NK-92 (cell line): Measurements from ENCODE around the gene CLIC3.
"Not testable (repeated sequence)": the region's sequence is repeated elsewhere in the genome, so short reads cannot be mapped to it uniquely, and the experiment has no call there.

ENCODE experiments used
- DNase-seq: peaks from one replicate; lab custom pipeline; 2025; ENCODE audit not compliant: unreplicated experiment; lab: John Stamatoyannopoulos, UW

CLIC3 gene

GRCh38 chr9:136996361-136997292, at the start of gene CLIC3:
TSS of gene CLIC3 (minus strand) at chr9:136996568. CDS start at chr9:136996543, 25 bp downstream.
- DNase-seq = no peak

DNA sequence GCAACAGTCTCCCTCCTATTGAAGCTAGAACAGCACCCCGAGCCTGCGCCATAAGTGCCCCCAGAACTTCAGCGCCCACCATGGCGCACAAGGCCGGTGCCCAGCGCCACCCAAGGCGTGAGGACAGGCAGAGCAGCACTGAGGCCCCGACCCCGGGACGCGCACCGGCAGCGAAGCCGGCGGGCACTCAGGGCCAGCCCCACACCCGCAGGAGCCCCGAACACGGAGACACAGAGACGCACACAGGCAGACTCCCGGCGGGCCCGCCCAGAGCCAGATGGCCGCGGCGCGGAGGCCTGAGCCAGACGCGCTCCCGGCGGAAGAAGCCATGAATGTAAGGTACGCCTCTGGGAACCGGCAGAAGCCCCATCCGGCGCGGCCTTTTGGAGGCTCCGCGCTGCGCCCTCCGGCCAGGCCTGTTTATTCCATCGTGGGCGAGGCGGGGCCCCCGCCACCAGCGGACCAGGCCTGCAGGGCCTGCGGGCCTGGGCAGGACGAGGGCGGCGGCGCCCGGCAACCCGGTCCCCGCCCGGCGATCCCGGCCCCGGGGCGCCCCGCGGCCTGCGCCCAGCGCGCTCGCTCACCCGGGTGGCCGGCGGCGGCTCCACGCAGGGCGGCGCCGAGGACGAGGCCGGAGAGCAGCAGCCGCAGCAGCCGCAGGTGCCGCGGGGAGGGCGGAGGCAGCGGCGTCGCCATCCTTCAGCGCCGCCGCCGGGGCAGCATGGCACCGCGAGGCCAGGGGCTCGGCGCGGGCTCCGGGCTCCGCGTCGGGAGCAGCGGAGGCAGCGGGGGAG, 49.1 kb upstream of the CLIC3 start:
- no peak for DNase-seq

DNA sequence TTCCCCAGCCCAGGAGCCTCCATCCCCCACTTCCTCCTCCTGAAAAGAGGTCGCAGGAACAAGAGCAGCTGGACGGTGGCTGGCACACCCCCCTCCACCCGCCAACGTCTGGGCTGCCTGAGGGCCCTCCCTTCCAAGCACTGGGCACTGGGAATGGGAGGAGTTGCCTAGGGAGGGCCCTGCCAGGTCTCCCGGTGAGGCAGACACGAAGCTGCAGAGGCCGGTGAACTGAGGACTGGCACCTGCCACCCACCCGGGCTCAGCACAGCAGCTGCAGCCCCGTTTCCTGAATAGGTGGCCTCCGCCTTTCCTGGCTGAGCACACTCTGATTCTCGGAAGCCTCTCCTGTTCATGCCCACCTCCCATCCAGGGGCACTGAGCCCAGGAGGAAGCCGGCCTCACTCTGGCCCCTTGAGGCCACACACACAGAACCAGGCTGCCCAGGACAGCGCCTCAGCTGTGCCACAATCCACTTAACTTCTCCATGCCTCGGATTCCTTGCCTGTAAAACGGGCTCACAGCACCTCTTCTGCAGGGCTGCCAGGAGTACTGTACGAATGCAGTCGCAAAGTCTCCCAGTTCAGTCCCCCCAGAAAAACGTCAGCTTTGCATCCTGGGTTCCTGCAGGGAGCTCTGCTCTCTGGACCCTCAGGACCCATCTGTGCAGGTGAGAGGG, 48.3 kb upstream of the CLIC3 start:
- DNase-seq = no peak

DNA sequence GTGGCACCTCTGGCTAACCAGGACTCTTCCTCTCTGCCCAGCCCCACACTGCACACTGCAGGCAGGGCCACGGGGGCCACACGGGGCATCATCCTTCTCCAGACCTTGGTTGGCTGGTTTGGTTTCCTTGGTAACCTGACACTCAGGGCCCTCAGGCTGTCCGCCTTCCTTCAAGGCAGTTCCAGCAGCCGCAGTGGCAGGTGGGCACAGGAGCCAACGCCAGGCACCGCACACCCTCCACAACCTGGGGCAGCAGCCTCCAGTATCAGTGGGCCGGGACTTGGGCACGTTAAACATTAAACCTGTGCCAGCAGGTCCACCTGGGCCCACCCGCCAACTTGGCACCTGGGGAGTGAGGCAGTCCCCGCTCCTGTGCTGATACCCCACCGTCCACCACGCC, 47.7 kb upstream of the CLIC3 start:
- no peak for DNase-seq

DNA sequence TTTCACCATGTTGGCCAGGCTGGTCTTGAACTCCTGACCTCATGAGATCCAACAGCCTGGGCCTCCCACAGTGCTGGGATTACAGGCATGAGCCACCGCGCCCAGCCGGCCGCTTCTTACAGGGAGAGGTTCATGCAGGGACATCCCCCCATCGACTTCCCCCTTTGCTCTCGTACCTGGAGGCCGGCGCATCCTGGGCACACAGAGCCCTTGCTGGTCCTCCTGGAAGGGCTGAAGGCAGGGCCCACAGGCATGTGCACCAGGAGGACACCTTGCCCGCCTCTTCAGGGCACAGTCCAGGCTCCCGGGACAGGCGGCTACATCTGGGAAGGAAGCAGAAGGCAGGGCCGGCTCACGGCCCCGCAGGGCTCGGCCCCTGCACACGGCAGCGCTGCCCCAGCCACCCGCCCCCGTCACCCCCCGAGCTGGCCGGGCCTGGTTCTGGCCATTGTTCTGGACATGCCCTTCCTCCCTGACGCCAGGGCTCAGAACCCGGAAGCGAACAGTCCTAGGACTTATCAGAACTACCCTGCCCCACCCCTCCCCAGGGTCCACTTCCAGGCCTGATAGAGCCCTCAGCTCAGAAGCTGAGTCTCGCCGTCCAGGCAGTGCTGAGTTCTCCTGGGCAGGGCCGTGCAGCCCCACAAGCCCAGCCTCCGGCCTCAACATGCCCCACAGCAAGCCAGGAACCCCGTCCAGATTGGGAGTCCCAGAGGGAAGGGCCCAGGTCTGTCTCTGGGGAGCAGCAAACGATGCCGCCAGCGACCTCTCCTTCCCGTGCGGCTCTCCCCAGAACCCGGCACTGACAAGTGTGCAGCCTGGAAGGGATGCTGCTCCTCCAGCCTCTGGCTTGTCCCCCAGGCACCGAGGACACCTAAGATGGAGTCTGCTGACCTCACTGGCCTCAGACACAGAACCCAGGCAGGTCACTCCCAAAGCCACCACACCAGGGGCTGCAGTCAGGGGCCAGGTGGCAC, 46.7 kb upstream of the CLIC3 start:
- no peak for DNase-seq

DNA sequence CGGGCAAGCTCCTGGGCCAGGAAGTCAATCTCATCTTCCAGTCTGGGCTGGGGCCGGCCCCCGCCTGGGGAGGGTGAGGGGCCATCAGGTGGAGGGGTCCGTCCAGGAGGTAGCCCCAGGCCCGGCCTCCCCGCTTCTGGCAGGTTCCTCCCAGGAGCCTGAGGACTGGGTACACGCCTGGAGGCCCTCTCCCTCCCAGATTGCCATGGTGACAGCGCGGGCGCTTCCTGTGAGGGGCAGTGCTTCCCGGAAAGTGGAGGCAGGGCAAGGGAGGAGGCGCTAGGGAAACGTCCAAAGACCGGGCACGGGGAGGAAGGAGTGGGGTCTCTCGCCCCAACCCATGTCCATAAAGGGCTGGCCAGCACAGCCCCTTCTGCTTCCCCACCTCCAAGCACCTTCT, 44.8 kb upstream of the CLIC3 start:
- DNase-seq = no peak

DNA sequence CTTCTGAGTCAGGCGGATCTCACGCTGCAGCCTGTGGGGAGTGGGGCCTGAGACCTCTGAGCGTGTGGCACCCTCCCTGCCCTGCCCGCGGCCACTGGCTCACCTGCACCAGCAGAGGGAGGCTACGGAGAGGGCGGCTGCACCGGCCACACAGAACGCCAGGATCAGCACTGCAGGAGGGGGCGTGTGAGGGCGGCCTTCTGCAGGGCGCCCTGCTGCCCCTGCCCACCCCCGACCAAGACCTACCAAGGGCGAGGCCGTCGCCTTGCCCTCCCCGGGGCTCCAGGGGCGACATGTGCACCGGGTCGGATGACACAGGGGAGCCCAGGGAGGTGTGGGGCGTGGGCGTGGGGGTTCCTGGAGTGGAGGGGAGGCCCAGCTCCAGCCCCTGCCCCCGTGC, 44.2 kb upstream of the CLIC3 start:
- no peak for DNase-seq

DNA sequence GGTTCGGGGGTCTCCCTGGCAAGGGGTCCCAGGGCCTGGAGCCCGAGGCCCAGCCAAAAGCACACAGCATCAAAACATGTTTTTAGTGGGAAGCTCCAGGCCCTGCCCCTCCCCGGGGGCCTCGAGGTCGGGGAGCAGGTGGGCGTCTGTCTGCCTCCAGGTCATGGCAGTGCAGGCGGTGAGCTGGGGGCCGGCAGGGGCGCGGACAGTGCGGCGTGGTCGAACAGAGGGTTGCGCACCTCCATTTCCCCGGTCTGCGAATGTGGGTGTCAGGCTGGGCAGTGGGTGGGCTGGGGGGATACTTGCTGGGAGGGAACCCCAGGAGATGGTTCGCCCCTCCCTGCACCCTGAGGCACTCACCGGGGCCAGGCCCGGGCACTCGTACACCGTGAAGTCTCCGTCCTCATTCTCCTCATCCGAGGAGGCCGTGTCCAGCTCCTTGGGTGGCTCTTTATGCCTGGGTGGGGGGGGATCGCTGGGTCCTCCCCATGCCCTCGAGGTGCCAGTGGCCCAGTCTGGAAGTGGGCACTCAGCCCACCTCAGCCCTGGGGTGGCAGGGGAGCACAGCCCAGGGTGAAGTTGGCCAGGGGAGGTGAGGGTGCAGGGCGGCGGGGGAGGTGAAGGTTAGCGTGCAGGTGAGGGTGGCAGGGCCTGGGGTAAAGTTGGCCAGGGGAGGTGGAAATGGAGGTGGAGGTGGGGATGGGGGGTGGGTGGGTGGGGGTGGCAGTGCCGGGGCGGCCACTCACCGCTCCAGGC, 43.4 kb upstream of the CLIC3 start:
- no peak for DNase-seq

- DNase-seq = no peak
Observed at GRCh38 chr9:137038916-137039315, 42.5 kb upstream of the CLIC3 start.

DNA sequence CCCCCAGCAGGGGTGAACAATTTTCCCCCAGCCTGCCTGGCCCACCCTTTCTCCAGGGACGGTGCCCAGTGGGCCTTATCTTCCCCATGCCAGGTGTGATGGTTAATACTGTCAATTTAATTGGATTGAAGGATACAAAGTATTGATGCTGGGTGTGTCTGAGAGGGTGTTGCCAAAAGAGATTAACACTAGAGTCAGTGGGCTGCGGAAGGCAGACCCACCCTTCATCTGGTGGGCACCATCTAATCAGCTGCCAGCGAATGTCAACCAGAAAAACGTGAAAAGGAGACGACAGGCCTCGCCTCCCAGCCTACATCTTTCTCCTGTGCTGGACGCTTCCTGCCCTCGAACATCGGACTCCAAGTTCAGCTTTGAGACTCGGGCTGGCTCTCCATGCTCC, 41.1 kb upstream of the CLIC3 start:
- DNase-seq = no peak

- no peak for DNase-seq
Observed at GRCh38 chr9:137037035-137037434, 40.7 kb upstream of the CLIC3 start.

- DNase-seq = no peak
Observed at GRCh38 chr9:137035937-137036336, 39.6 kb upstream of the CLIC3 start.

- no peak for DNase-seq
Observed at GRCh38 chr9:137035507-137035834, 39.1 kb upstream of the CLIC3 start.

DNA sequence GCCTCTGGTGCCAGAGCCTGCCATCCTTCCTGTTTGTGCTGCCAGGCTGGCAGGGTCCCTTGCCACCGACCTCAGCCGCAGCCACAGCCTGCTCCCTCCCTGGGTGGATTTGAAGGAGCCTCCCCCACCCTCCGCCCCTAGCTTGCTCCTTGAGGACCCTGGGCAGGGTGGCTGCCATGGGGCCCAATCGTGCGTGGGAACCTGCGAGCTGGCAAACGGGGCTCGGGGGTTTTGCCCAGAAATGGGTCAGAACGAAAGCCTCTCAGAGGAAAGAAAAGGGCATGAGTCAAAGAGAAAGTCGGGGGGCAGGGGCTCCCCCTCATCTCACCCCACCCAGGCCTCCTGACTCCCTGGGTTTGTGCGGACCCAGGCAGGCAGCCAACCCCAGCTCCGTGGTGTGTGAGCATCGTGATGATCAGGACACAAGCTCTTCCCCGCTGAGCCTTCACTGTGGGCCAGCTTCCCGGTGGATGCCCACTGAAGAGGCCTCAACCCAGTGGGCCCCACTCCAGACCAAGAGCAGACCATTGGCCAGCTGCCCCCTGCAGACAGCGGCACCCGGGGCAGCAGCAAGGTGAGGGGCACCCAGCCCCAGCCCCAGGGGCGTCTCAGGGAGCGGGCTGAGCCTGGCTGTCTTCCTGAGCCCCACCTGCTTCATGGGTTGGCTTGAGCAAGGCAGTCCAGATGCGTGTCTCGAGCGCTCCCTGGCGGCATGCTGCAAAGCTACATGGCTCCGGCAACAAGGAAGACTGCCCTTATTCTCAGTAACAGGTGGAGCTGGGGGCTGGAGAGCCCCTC, 38.5 kb upstream of the CLIC3 start:
- DNase-seq = no peak

DNA sequence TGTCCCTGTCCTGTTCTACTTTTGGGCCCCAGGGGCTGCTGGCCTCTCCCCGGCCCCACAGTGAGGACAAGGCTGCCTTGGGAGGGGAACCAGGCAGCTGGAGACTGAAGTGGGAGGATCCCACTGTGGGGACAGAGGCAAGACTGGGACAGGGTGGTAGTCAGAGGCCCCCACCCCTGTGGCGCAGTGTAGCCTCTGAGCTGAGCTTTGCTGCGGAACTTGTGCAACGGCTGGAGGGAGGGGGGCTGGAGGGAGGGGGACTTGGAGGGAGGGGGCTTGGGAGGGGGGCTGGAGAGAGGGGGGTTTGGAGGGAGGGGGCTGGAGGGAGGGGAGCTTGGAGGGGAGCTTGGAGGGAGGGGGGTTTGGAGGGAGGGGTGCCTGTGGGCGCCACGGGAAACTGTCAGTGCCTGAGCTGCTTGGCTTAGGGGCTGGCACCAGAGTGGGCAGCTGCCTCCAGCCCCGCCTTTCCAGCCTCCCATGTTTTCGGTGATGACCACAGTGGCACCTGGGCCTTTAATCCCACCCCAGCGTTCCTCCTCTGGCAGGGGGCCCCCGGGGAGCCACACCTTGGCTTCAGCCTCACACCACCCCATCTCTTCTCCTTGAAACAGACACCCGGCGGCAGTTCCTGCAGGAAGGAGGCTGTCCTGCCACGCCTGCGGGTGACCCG, 37.8 kb upstream of the CLIC3 start:
- DNase-seq = no peak

- not testable (repeated sequence) for DNase-seq
Observed at GRCh38 chr9:137033481-137033880, 37.1 kb upstream of the CLIC3 start.

- no peak for DNase-seq
Observed at GRCh38 chr9:137032858-137033257, 36.5 kb upstream of the CLIC3 start.

DNA sequence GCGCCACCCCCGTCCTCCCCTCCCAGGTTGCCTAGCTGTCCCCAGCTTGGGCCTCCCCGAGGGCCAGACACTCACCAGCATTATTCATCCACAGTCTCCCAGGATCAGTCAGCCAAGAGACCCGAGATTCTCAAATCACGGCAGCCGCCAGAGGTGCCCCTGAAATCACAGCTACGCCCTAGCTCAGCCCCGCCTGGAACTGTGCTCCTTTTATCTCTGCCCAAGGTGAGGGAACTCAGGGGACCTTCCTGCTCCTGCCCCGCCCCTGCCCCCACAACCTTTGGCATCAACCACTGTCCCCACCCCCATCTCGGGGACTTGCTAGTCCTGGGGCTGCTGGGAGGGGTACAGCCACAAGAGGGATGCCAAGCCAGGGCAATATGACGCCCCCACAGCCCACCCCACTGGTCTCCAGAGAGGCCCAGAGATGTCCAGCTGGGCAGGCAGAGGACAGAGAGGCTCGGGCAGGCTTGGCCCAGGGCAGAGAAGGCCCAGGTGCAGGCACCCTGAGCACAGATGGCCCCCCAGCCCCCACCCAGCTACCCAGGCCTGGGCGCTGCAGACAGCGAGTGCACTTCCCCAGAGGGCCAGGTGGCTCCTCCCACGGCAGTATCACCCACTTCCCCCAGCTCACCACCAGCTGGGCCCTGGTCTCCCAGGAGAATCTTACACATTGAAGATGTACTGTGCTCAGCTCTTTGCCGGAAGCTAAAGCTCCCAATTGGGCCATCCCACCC, 35.7 kb upstream of the CLIC3 start, which contains the start of gene FUT7:
Gene FUT7, minus strand, starts transcription at position 185 of the 737 bp plus-strand sequence. Its CDS starts 97 bp downstream, at position 88.
- no peak for DNase-seq
